HCT116 (cell line): ENCODE results near the gene CAPSL. TPM values are rescaled to one million over a fixed set of nuclear protein-coding genes. Genes with fewer than 3 reads are reported as not detected.

Experiments
- ATAC-seq: fragments of 200-7000 bp; cut with Tn5 transposase; 2 replicates; pipeline ENCODE4 v1.9.1; 2020; ENCODE audit warnings: mild to moderate bottlenecking, moderate library complexity
- BruUV-seq: library from RNA; stranded (reverse); fragments of 400-500 nt; replicated peaks from 2 replicates; lab custom pipeline; 2021; lab: Mats Ljungman, UMichigan
- CTCF ChIA-PET: fragments of 300-600 bp; sonication (Branson Sonifier 250); formaldehyde crosslinking; loops from one replicate; lab custom pipeline; 2021; ENCODE audit warnings: antibody characterized with exemption; lab: Charles Lee
- POLR2A ChIA-PET: fragments of 300-600, 350-600 bp; sonication (Branson Sonifier 250); formaldehyde crosslinking; loops from one replicate; lab custom pipeline; 2021; ENCODE audit warnings: antibody characterized with exemption; lab: Charles Lee
- RAD21 ChIA-PET, 2 experiments: fragments of 300-600 bp; sonication (Branson Sonifier 250); formaldehyde crosslinking; loops; one replicate each; lab custom pipeline; 2023; ENCODE audit warnings: low total read pairs in 2 of 2; ENCODE audit not compliant: uncharacterized antibody in 2 of 2, unreplicated experiment in 2 of 2, low non-redundant PET in 1 of 2; lab: Charles Lee
- DNase-seq: peaks from one replicate; pipeline ENCODE4 v3.0.0-alpha.2; 2010; ENCODE audit warnings: low read depth, low spot score
- H2AFZ ChIP-seq: fragments of 200-600 bp; shearing (Covaris generic), sonication (generic); 2 replicates; pipeline ENCODE4 v1.6.1; 2017; ENCODE audit warnings: low read depth, mixed run types, mixed read lengths, antibody characterized with exemption, low read length; ENCODE audit not compliant: poor library complexity, severe bottlenecking
- H3K27ac ChIP-seq: 2 replicates; pipeline ENCODE4 v1.5.1; 2012; ENCODE audit warnings: low read depth, low read length
- H3K27me3 ChIP-seq: fragments of 200-600 bp; sonication (generic); 2 replicates; pipeline ENCODE4 v1.6.1; 2016; ENCODE audit warnings: mixed run types, low read length, mixed read lengths; ENCODE audit not compliant: insufficient read depth
- H3K36me3 ChIP-seq, 2 experiments: fragments of 200-500 bp in 1 of 2; fragments of 200-600 bp in 1 of 2; sonication (Bioruptor generic) in 1 of 2; sonication (generic) in 1 of 2; 2 replicates each; pipeline versions ENCODE4 v1.5.1 to v1.6.1; 2014 to 2016; ENCODE audit warnings: low read length in 2 of 2, inconsistent platforms in 1 of 2, mixed read lengths in 1 of 2, mixed run types in 1 of 2; ENCODE audit not compliant: insufficient read depth in 2 of 2, control insufficient read depth in 1 of 2
- H3K4me1 ChIP-seq, 2 experiments: fragments of 200-600 bp in 1 of 2; sonication (generic) in 1 of 2; 2 replicates each; pipeline versions ENCODE4 v1.5.1 to v1.6.1; 2012 to 2017; ENCODE audit warnings: low read length in 2 of 2, inconsistent platforms in 1 of 2, mild to moderate bottlenecking in 1 of 2, mixed read lengths in 1 of 2, mixed run types in 1 of 2, moderate library complexity in 1 of 2; ENCODE audit not compliant: insufficient read depth in 2 of 2, control insufficient read depth in 1 of 2
- H3K4me2 ChIP-seq: fragments of 200-600 bp; sonication (generic); 2 replicates; pipeline ENCODE4 v1.6.1; 2017; ENCODE audit warnings: mixed run types, low read length, mixed read lengths
- H3K4me3 ChIP-seq, 2 experiments: fragments of 200-600 bp in 1 of 2; sonication (generic) in 1 of 2; replicated peaks in 1 of 2; 2 replicates each; pipeline ENCODE4 v1.5.1; 2011 to 2016; ENCODE audit warnings: low read length in 2 of 2, control low read depth in 1 of 2, low read depth in 1 of 2, mild to moderate bottlenecking in 1 of 2, mixed read lengths in 1 of 2, mixed run types in 1 of 2
- H3K79me2 ChIP-seq: fragments of 200-600 bp; sonication (generic); 2 replicates; pipeline ENCODE4 v1.6.1; 2017; ENCODE audit warnings: mild to moderate bottlenecking, mixed run types, low read length, moderate library complexity, mixed read lengths; ENCODE audit not compliant: insufficient read depth
- H3K9ac ChIP-seq: fragments of 200-600 bp; sonication (generic); 2 replicates; pipeline ENCODE4 v1.6.1; 2016; ENCODE audit warnings: low read length, mixed read lengths
- H3K9me2 ChIP-seq: fragments of 200-600 bp; sonication (generic), shearing (Covaris generic); 2 replicates; pipeline ENCODE4 v1.6.1; 2017; ENCODE audit warnings: mixed run types, mild to moderate bottlenecking, moderate library complexity; ENCODE audit not compliant: insufficient read depth
- H3K9me3 ChIP-seq, 2 experiments: fragments of 200-500 bp in 1 of 2; fragments of 200-600 bp in 1 of 2; sonication (Bioruptor generic) in 1 of 2; sonication (generic) in 1 of 2; 2 replicates each; pipeline ENCODE4 v1.6.1; 2014 to 2017; ENCODE audit warnings: low read length in 2 of 2, mixed read lengths in 2 of 2, inconsistent platforms in 1 of 2, low read depth in 1 of 2, mild to moderate bottlenecking in 1 of 2, mixed run types in 1 of 2, moderate library complexity in 1 of 2; ENCODE audit not compliant: control insufficient read depth in 1 of 2, insufficient read depth in 1 of 2
- H4K20me1 ChIP-seq: fragments of 200-600 bp; sonication (generic), shearing (Covaris generic); 2 replicates; pipeline ENCODE4 v1.6.1; 2017; ENCODE audit warnings: mixed run types, mild to moderate bottlenecking, moderate library complexity; ENCODE audit not compliant: insufficient read depth
- CEBPB ChIP-seq: IDR thresholded peaks from 2 replicates; pipeline ENCODE4 v1.6.1; 2012; ENCODE audit warnings: low read depth
- EGR1 ChIP-seq: IDR thresholded peaks from 2 replicates; pipeline ENCODE4 v1.6.1; 2012; ENCODE audit warnings: low read depth
- ELF1 ChIP-seq: IDR thresholded peaks from 2 replicates; pipeline ENCODE4 v1.6.1; 2012; ENCODE audit warnings: low read depth, borderline replicate concordance
- EZH2 ChIP-seq: fragments of 200-600 bp; sonication (generic); IDR thresholded peaks from 2 replicates; pipeline ENCODE4 v1.6.1; 2017; ENCODE audit warnings: antibody characterized with exemption, mixed run types
- EZH2phosphoT487 ChIP-seq: fragments of 200-600 bp; IDR thresholded peaks from 2 replicates; pipeline ENCODE4 v1.6.1; 2018; ENCODE audit warnings: antibody characterized with exemption, borderline replicate concordance
- FOSL1 ChIP-seq: IDR thresholded peaks from 2 replicates; pipeline ENCODE4 v1.6.1; 2012; ENCODE audit warnings: low read depth
- POLR2A ChIP-seq: IDR thresholded peaks from 2 replicates; pipeline ENCODE4 v1.7.0; 2011; ENCODE audit warnings: borderline replicate concordance; ENCODE audit not compliant: insufficient read depth, insufficient read length; ENCODE audit errors: extremely low read depth
- POLR2AphosphoS5 ChIP-seq: IDR thresholded peaks from 2 replicates; pipeline ENCODE4 v1.6.1; 2011; ENCODE audit warnings: mild to moderate bottlenecking, low read depth, low read length, moderate library complexity
- RAD21 ChIP-seq: IDR thresholded peaks from 2 replicates; pipeline ENCODE4 v1.6.1; 2012; ENCODE audit warnings: low read depth, mild to moderate bottlenecking
- SIN3A ChIP-seq: IDR thresholded peaks from 2 replicates; pipeline ENCODE4 v1.6.1; 2012; ENCODE audit warnings: low read depth
- SP1 ChIP-seq: IDR thresholded peaks from 2 replicates; pipeline ENCODE4 v1.6.1; 2012; ENCODE audit warnings: low read depth
- SRF ChIP-seq: IDR thresholded peaks from 2 replicates; pipeline ENCODE4 v1.6.1; 2012; ENCODE audit warnings: low read depth
- TCF7L2 ChIP-seq: IDR thresholded peaks from 2 replicates; pipeline ENCODE4 v1.7.0; 2011; ENCODE audit warnings: borderline replicate concordance, inconsistent platforms; ENCODE audit not compliant: insufficient read depth, insufficient read length; ENCODE audit errors: extremely low read depth
- YY1 ChIP-seq: IDR thresholded peaks from 2 replicates; pipeline ENCODE4 v1.6.1; 2011; ENCODE audit warnings: low read length, low read depth, moderate library complexity, mild to moderate bottlenecking; ENCODE audit not compliant: insufficient replicate concordance; ENCODE audit errors: extremely low read depth
- ZNF274 ChIP-seq: fragments of 200-500 bp; sonication (Bioruptor generic); IDR thresholded peaks from 2 replicates; pipeline ENCODE4 v1.6.1; 2014; ENCODE audit warnings: mild to moderate bottlenecking, low read depth, low read length, inconsistent platforms
- intact Hi-C: fragments of 100-400 bp; cut with micrococcal nuclease; formaldehyde crosslinking; loops from 2 replicates; pipeline ENCODE4 v1.10.0; 2022
- total RNA-seq: library from RNA; stranded (reverse); gene quantifications from one replicate; pipeline ENCODE4 v1.2.1, GENCODE V29; 2021; ENCODE audit not compliant: unreplicated experiment
- TF ChIP-seq, protein P1 (sequence below): IDR thresholded peaks from 2 replicates; pipeline ENCODE4 v1.6.1; 2012
- TF ChIP-seq, protein P2 (sequence below): IDR thresholded peaks from 2 replicates; pipeline ENCODE4 v1.6.1; 2011; ENCODE audit warnings: mild to moderate bottlenecking, low read length, moderate library complexity; ENCODE audit not compliant: insufficient replicate concordance; ENCODE audit errors: extremely low read depth

The CAPSL gene
- total RNA-seq, 1 experiment from 2014 or later: not detected

DNA sequence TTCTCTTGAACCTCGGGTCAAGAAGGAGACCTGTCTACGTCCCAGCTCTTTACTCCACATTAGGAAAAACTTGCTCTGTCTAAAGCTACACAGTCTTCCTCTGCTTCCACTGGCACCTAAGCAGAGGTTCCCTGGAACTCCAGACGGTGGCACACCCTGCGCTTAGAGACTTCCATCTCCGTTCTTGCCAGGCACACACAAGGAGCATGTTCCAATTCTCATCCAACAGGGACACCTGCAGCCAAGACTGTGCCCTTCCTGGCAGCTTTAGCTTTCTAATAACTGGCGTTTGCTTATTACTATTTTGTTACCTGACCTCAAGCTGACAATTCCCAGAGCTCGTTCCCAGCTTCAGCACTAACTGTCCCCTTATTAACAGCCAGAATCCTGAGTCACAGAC is 16.0 kb downstream of the CAPSL start:
- BruUV-seq: no TSS peak
- peaks cover 22% of the 10 kb centered on the region for H3K27me3 ChIP-seq
- H3K36me3 ChIP-seq: no peaks in the 10 kb centered on the region
- no peak overlapping the region for H3K4me3 ChIP-seq
- no peak overlapping the region for H2AFZ ChIP-seq
- H3K79me2 ChIP-seq: no peaks in the 10 kb centered on the region
- CTCF ChIA-PET: interaction anchor here (1.5 kb wide), 1 partner anchor 272 kb away, joined by 5 read pairs; no protein-coding TSS in a partner anchor
- no peaks in the 10 kb centered on the region for H4K20me1 ChIP-seq
- H3K9me2 ChIP-seq: no peaks in the 10 kb centered on the region
- DNase-seq (no peak), ATAC-seq (no peak)
- no peak overlapping the region for H3K9ac ChIP-seq
- POLR2A ChIA-PET: no interaction called here
- no peaks in the 10 kb centered on the region for H3K9me3 ChIP-seq
- intact Hi-C loops: no loop called here
- RAD21 ChIA-PET: no interaction called here
- TF ChIP-seq RAD21: peak; percentile 9; the same call in 1 of the 2 replicates
- no peak for TF ChIP-seq SRF
- H3K4me2 ChIP-seq: no peak overlapping the region
- H3K4me1 ChIP-seq: no peaks in the 10 kb centered on the region
- H3K27ac ChIP-seq: no peak overlapping the region

DNA sequence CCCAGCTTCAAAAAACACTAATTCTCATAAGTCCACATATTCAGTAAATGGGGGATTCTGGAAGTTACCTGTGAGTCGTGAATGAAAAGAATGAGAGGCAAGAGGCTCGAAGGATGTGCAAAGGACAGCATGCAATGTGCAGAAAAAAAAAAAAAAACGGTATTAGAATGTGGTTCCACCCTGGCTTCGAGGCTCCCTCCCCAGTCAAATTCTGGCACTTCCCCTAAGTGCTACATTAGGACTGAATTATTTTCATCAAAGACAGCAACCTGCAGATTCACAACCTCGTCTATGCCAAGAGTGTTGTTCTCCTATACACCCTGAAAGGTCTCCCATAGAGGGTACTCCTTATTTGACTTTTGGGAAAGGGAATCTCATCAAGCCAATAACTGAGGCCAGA is 16.5 kb downstream of the CAPSL start:
- TF ChIP-seq ELF1 (no peak), POLR2AphosphoS5 (no peak), YY1 (no peak), FOSL1 (no peak), TCF7L2 (no peak), EGR1 (no peak), RAD21 (no peak), ZNF274 (no peak), EZH2phosphoT487 (no peak), POLR2A (no peak), CEBPB (no peak), SP1 (no peak), SIN3A (no peak), EZH2 (no peak)
- TF ChIP-seq, protein P1, sequence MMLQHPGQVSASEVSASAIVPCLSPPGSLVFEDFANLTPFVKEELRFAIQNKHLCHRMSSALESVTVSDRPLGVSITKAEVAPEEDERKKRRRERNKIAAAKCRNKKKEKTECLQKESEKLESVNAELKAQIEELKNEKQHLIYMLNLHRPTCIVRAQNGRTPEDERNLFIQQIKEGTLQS: no peak
- TF ChIP-seq, protein P2, sequence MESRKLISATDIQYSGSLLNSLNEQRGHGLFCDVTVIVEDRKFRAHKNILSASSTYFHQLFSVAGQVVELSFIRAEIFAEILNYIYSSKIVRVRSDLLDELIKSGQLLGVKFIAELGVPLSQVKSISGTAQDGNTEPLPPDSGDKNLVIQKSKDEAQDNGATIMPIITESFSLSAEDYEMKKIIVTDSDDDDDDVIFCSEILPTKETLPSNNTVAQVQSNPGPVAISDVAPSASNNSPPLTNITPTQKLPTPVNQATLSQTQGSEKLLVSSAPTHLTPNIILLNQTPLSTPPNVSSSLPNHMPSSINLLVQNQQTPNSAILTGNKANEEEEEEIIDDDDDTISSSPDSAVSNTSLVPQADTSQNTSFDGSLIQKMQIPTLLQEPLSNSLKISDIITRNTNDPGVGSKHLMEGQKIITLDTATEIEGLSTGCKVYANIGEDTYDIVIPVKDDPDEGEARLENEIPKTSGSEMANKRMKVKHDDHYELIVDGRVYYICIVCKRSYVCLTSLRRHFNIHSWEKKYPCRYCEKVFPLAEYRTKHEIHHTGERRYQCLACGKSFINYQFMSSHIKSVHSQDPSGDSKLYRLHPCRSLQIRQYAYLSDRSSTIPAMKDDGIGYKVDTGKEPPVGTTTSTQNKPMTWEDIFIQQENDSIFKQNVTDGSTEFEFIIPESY: no peak
- no TSS peak for BruUV-seq
- intact Hi-C loops: no loop called here
- ChIA-PET POLR2A (no interaction called here), RAD21 (no interaction called here), CTCF (interaction anchor here (1.5 kb wide), 1 partner anchor 271 kb away, joined by 5 read pairs; no protein-coding TSS in a partner anchor)
- no peaks in the 10 kb centered on the region for H3K9me3 ChIP-seq
- no peaks in the 10 kb centered on the region for H3K79me2 ChIP-seq
- no peaks in the 10 kb centered on the region for H3K36me3 ChIP-seq
- no peak overlapping the region for H3K4me3 ChIP-seq
- H3K9me2 ChIP-seq: no peaks in the 10 kb centered on the region
- no peaks in the 10 kb centered on the region for H4K20me1 ChIP-seq
- no peak overlapping the region for H3K9ac ChIP-seq
- no peaks in the 10 kb centered on the region for H3K4me1 ChIP-seq
- H2AFZ ChIP-seq: no peak overlapping the region
- ATAC-seq (no peak), DNase-seq (no peak)
- no peak overlapping the region for H3K27ac ChIP-seq
- peaks cover 22% of the 10 kb centered on the region for H3K27me3 ChIP-seq
- no peak overlapping the region for H3K4me2 ChIP-seq
